SK-N-MC (cell line): Measurements from ENCODE around the gene FOXQ1.

ENCODE experiments used
- EZH2 ChIP-seq: fragments of 200-600 bp; sonication (generic); IDR thresholded peaks from one replicate; pipeline ENCODE4 v1.6.1; 2017; ENCODE audit warnings: antibody characterized with exemption
- POLR2AphosphoS5 ChIP-seq: IDR thresholded peaks from 2 replicates; pipeline ENCODE4 v1.6.1; 2012; ENCODE audit warnings: mild to moderate bottlenecking, low read depth, low read length, borderline replicate concordance

- TF ChIP-seq POLR2AphosphoS5 (no peak), EZH2 (no peak)
Measured at GRCh38 chr6:1326535-1327121, 14.7 kb downstream of the FOXQ1 start.
